ENCODE data around the gene ZYG11A. TPM values are rescaled to one million over a fixed set of nuclear protein-coding genes. Genes with fewer than 3 reads are reported as not detected.
A peak's percentile ranks its signal among the peaks of the same experiment; 100 is the strongest.

ZYG11A gene
- total and polyA plus RNA-seq, 7 donors: 0.13 TPM; not detected in 6

GRCh38 chr1:52915855-52916220, 73.3 kb downstream of the ZYG11A start:
- Histone ChIP-seq H3K27me3 (ENCODE audit: insufficient read depth in 3 of 3, low read length in 2 of 3) (no peaks in the 10 kb centered on the region), H3K36me3 (ENCODE audit: insufficient read depth in 1 of 2, low read depth in 1 of 2) (peaks cover 0 to 12% of the 10 kb centered on the region in 2 donors), H3K4me3 (no peak overlapping the region), H3K27ac (peak overlapping the region; percentile 11), H3K9me3 (no peaks in the 10 kb centered on the region), H3K4me1 (peaks cover 24% of the 10 kb centered on the region)
- DNase-seq: no peak
- intact Hi-C loops (cut with DNase I): no loop called here
- no peak for ATAC-seq
- TF ChIP-seq, protein P1, sequence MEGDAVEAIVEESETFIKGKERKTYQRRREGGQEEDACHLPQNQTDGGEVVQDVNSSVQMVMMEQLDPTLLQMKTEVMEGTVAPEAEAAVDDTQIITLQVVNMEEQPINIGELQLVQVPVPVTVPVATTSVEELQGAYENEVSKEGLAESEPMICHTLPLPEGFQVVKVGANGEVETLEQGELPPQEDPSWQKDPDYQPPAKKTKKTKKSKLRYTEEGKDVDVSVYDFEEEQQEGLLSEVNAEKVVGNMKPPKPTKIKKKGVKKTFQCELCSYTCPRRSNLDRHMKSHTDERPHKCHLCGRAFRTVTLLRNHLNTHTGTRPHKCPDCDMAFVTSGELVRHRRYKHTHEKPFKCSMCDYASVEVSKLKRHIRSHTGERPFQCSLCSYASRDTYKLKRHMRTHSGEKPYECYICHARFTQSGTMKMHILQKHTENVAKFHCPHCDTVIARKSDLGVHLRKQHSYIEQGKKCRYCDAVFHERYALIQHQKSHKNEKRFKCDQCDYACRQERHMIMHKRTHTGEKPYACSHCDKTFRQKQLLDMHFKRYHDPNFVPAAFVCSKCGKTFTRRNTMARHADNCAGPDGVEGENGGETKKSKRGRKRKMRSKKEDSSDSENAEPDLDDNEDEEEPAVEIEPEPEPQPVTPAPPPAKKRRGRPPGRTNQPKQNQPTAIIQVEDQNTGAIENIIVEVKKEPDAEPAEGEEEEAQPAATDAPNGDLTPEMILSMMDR (IDR thresholded peaks at IDR 0.05): no peak
- 55 to 68% (median 56%) methylated on average over 7 of the region's 7 CpGs for WGBS, 3 donors

GRCh38 chr1:52916241-52916975, 73.8 kb downstream of the ZYG11A start:
- TF ChIP-seq, protein P1 (IDR thresholded peaks at IDR 0.05): no peak
- Histone ChIP-seq H3K4me3 (no peak overlapping the region), H3K4me1 (peaks cover 24% of the 10 kb centered on the region), H3K9me3 (no peaks in the 10 kb centered on the region), H3K27ac (peak overlapping the region; percentile 11), H3K36me3 (ENCODE audit: insufficient read depth in 1 of 2, low read depth in 1 of 2) (peaks cover 0 to 6% of the 10 kb centered on the region in 2 donors), H3K27me3 (ENCODE audit: insufficient read depth in 3 of 3, low read length in 2 of 3) (no peaks in the 10 kb centered on the region)
- intact Hi-C loops (cut with DNase I): no loop called here
- ATAC-seq: peak in 2 of 4 donors; percentile 14 to 43
- WGBS, 3 donors: 47 to 75% (median 49%) methylated on average over 10 of the region's 10 CpGs
- peak; percentile 29 to 61 for DNase-seq

- intact Hi-C loops (cut with DNase I): no loop called here
- Histone ChIP-seq H3K4me3 (no peak overlapping the region), H3K4me1 (peaks cover 24% of the 10 kb centered on the region), H3K36me3 (ENCODE audit: insufficient read depth in 1 of 2, low read depth in 1 of 2) (peaks cover 0 to 3% of the 10 kb centered on the region in 2 donors), H3K9me3 (no peaks in the 10 kb centered on the region), H3K27ac (peak overlapping the region; percentile 11), H3K27me3 (ENCODE audit: insufficient read depth in 3 of 3, low read length in 2 of 3) (no peaks in the 10 kb centered on the region)
- 60 to 81% (median 60%) methylated on average over 7 of the region's 7 CpGs for WGBS, 3 donors
- TF ChIP-seq, protein P1 (IDR thresholded peaks at IDR 0.05): no peak
- DNase-seq (no peak), ATAC-seq (no peak)
Measured at GRCh38 chr1:52917156-52917555, 74.6 kb downstream of the ZYG11A start.

DNA sequence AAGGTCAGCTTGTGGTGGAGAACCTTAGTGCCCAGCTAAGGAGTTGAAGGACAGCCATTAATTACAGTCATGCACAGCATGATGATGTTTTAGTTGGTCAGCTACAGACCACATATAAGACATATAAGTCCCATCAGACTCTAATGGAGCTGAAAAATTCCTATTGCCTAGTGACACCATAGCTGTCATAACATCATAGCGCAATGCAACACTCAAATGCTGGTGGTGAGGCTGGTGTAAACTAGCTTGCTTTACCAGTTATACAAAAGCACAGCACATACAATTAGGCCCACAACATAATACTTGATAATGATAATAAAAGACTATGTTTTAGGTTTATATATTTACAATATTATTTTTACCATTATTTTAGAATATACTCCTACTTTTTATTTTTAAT, 75.0 kb downstream of the ZYG11A start:
- TF ChIP-seq, protein P1 (IDR thresholded peaks at IDR 0.05): no peak
- H3K4me3 ChIP-seq: no peak overlapping the region
- 96 to 100% (median 97%) methylated on average over 1 of the region's 1 CpG for WGBS, 3 donors
- peaks cover 0 to 3% of the 10 kb centered on the region in 2 donors for H3K36me3 ChIP-seq (ENCODE audit: insufficient read depth in 1 of 2, low read depth in 1 of 2)
- H3K27me3 ChIP-seq (ENCODE audit: insufficient read depth in 3 of 3, low read length in 2 of 3): no peaks in the 10 kb centered on the region
- peak overlapping the region; percentile 10 for H3K27ac ChIP-seq
- DNase-seq (no peak), ATAC-seq (no peak)
- peaks cover 24% of the 10 kb centered on the region for H3K4me1 ChIP-seq
- no peaks in the 10 kb centered on the region for H3K9me3 ChIP-seq
- intact Hi-C loops (cut with DNase I): no loop called here

GRCh38 chr1:52918201-52918600, 75.6 kb downstream of the ZYG11A start:
- H3K27me3 ChIP-seq (ENCODE audit: insufficient read depth in 3 of 3, low read length in 2 of 3): no peaks in the 10 kb centered on the region
- no peak overlapping the region for H3K4me3 ChIP-seq
- H3K9me3 ChIP-seq: no peaks in the 10 kb centered on the region
- H3K27ac ChIP-seq: no peak overlapping the region
- intact Hi-C loops (cut with DNase I): no loop called here
- ATAC-seq (no peak), DNase-seq (no peak)
- TF ChIP-seq, protein P1 (IDR thresholded peaks at IDR 0.05): no peak
- peaks cover 24% of the 10 kb centered on the region for H3K4me1 ChIP-seq
- peaks cover 0 to 3% of the 10 kb centered on the region in 2 donors for H3K36me3 ChIP-seq (ENCODE audit: insufficient read depth in 1 of 2, low read depth in 1 of 2)
- WGBS, 3 donors: 84 to 85% (median 85%) methylated on average over 6 of the region's 6 CpGs

All from psoas muscle (tissue), 8 donors.